Measurements from ENCODE around the gene PALLD. TPM values are rescaled to one million over a fixed set of nuclear protein-coding genes. Genes with fewer than 3 reads are reported as not detected.

The PALLD gene
- polyA plus RNA-seq, 3 donors = 6.1 to 11.8 (median 9.9) TPM

- Mint-ChIP-seq H3K4me1 (no peaks in the 10 kb centered on the region), H3K4me3 (no peak overlapping the region)
These were observed 96.5 kb downstream of the PALLD start for GRCh38 chr4:168593399-168593798.

GRCh38 chr4:168594121-168594520 is 97.3 kb downstream of the PALLD start:
- H3K36me3 Mint-ChIP-seq = no peaks in the 10 kb centered on the region
- no peaks in the 10 kb centered on the region for H3K79me2 ChIP-seq (ENCODE audit: insufficient read depth, low read length)
- H3K4me1 ChIP-seq (ENCODE audit: control insufficient read depth in 1 of 2, insufficient read depth in 2 of 2, low read length in 2 of 2) = no peaks in the 10 kb centered on the region
- H3K27me3 ChIP-seq (ENCODE audit: control insufficient read depth in 2 of 2, insufficient read depth in 2 of 2, low read length in 2 of 2) = no peaks in the 10 kb centered on the region
- intact Hi-C loops (cut with micrococcal nuclease) = no loop called here
- WGBS (ENCODE audit: insufficient coverage) = 94% methylated on average over 2 of the region's 5 CpGs
- no peak overlapping the region for H3K4me2 ChIP-seq (replicated peaks; ENCODE audit: extremely low read depth, low read length, poor library complexity, severe bottlenecking)
- H3K27me3 Mint-ChIP-seq (ENCODE audit: low read depth in 3 of 3) = peaks cover 0 to 3% (median 0%) of the 10 kb centered on the region in 3 donors
- no peaks in the 10 kb centered on the region for H4K20me1 ChIP-seq (ENCODE audit: insufficient read depth, low read length)
- no peak overlapping the region for H3K27ac Mint-ChIP-seq
- no peak overlapping the region for H2AFZ ChIP-seq (ENCODE audit: insufficient read depth, low read depth, low read length, poor library complexity, severe bottlenecking)
- no peaks in the 10 kb centered on the region for H3K9me3 ChIP-seq (replicated peaks in 1 of 2; ENCODE audit: control insufficient read depth in 1 of 2, insufficient read depth in 1 of 2, low read length in 2 of 2)
- no peaks in the 10 kb centered on the region for H3K9me3 Mint-ChIP-seq
- TF ChIP-seq CTCF (IDR thresholded peaks at IDR 0.05) = no peak
- no peaks in the 10 kb centered on the region for H3K4me1 Mint-ChIP-seq
- H3K4me3 Mint-ChIP-seq = no peak overlapping the region
- no peaks in the 10 kb centered on the region for H3K36me3 ChIP-seq (replicated peaks in 1 of 2; ENCODE audit: control insufficient read depth in 1 of 2, insufficient read depth in 2 of 2, low read length in 2 of 2)
- no peak overlapping the region for H3K9ac ChIP-seq (ENCODE audit: insufficient read depth, low read length, poor library complexity, severe bottlenecking)
- H3K27ac ChIP-seq (ENCODE audit: low read depth in 1 of 2, low read length in 2 of 2) = no peak overlapping the region
- no peak for DNase-seq
- H3K4me3 ChIP-seq (replicated peaks in 1 of 3; ENCODE audit: low read depth in 2 of 3, low read length in 3 of 3) = no peak overlapping the region

More at GRCh38 chr4:168593399-168593798, 96.5 kb downstream of the PALLD start:
- no peak for DNase-seq
- no peaks in the 10 kb centered on the region for H3K9me3 ChIP-seq (replicated peaks in 1 of 2; ENCODE audit: control insufficient read depth in 1 of 2, insufficient read depth in 1 of 2, low read length in 2 of 2)
- no peak overlapping the region for H3K27ac Mint-ChIP-seq
- intact Hi-C loops (cut with micrococcal nuclease) = no loop called here
- H3K27ac ChIP-seq (ENCODE audit: low read depth in 1 of 2, low read length in 2 of 2) = no peak overlapping the region
- no peaks in the 10 kb centered on the region for H3K27me3 ChIP-seq (ENCODE audit: control insufficient read depth in 2 of 2, insufficient read depth in 2 of 2, low read length in 2 of 2)
- H3K27me3 Mint-ChIP-seq (ENCODE audit: low read depth in 3 of 3) = peaks cover 0 to 3% (median 0%) of the 10 kb centered on the region in 3 donors
- no peak for TF ChIP-seq CTCF (IDR thresholded peaks at IDR 0.05)
- H3K4me3 ChIP-seq (replicated peaks in 1 of 3; ENCODE audit: low read depth in 2 of 3, low read length in 3 of 3) = no peak overlapping the region
- H3K36me3 ChIP-seq (replicated peaks in 1 of 2; ENCODE audit: control insufficient read depth in 1 of 2, insufficient read depth in 2 of 2, low read length in 2 of 2) = no peaks in the 10 kb centered on the region
- H4K20me1 ChIP-seq (ENCODE audit: insufficient read depth, low read length) = no peaks in the 10 kb centered on the region
- H3K36me3 Mint-ChIP-seq = no peaks in the 10 kb centered on the region
- no peak overlapping the region for H2AFZ ChIP-seq (ENCODE audit: insufficient read depth, low read depth, low read length, poor library complexity, severe bottlenecking)
- 83% methylated on average over 1 of the region's 4 CpGs for WGBS (ENCODE audit: insufficient coverage)
- no peak overlapping the region for H3K9ac ChIP-seq (ENCODE audit: insufficient read depth, low read length, poor library complexity, severe bottlenecking)
- H3K9me3 Mint-ChIP-seq = no peaks in the 10 kb centered on the region
- no peak overlapping the region for H3K4me2 ChIP-seq (replicated peaks; ENCODE audit: extremely low read depth, low read length, poor library complexity, severe bottlenecking)
- no peaks in the 10 kb centered on the region for H3K4me1 ChIP-seq (ENCODE audit: control insufficient read depth in 1 of 2, insufficient read depth in 2 of 2, low read length in 2 of 2)
- H3K79me2 ChIP-seq (ENCODE audit: insufficient read depth, low read length) = no peaks in the 10 kb centered on the region

All from CD14-positive monocyte (primary cell).